Upper lobe of left lung (tissue), 4 donors: Measurements from ENCODE around the gene UNC13C.

Source experiments
- POLR2A ChIP-seq, 4 donors: fragments of 450-650 bp; IDR thresholded peaks; one replicate each; pipeline ENCODE4 v1.5.1; 2016 to 2017; ENCODE audit warnings: antibody characterized with exemption in 4 of 4, mild to moderate bottlenecking in 2 of 4
- POLR2AphosphoS5 ChIP-seq, 2 donors: sonication (generic); formaldehyde crosslinking; IDR thresholded peaks; one replicate each; pipeline ENCODE4 v1.5.1; 2017; ENCODE audit warnings: antibody characterized with exemption in 2 of 2
- TF ChIP-seq, protein P1 (sequence below), 6 experiments: fragments of 450-650 bp in 4 of 6; fragments of 200-600 bp in 2 of 6; sonication (generic) in 2 of 6; IDR thresholded peaks; one replicate each; pipeline ENCODE4 v1.5.1; 2016 to 2019; ENCODE audit warnings: antibody characterized with exemption in 6 of 6

DNA sequence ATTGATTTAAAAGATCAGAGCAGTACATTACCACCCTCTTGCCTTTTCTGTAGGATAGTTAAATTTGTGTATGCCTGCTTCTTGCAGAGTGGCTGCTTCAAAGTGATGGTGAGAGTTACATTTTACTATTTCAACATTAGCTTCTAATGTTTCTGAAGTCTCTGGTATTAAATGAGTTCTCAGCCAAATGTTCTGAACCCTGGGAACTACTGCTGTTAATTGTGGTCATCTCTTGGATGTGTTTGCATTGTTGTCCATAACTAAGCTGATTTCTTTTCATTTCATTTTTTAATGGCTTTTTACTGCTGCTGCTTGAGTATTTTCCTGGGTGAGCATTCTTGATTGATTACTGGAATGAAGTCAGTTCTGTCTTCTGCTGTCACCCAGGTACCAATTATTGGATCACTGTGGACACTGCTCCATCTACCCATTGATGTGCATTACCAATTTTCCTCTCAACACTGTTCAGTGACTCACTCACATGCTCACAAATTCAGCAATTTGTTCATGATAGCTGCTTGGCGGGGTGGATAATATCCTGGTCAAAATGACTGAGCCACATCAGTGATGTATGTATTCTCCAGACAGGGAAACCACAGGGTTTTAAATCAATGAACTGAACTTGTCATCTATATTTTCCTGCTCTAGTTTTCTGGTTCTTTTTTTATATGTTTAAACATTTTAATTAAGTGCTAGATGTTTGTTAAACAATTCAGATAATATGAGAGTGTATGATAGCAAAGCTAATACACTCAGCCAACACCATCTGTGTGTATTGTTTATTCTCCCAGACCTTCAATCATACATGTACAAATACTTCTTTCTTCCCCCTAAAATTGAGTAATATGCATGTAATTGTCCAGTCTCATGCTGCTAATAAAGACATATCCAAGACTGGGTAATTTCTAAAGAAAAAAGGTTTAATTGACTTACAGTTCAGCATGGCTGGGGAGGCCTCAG, 630.9 kb downstream of the UNC13C start:
- TF ChIP-seq, protein P1, sequence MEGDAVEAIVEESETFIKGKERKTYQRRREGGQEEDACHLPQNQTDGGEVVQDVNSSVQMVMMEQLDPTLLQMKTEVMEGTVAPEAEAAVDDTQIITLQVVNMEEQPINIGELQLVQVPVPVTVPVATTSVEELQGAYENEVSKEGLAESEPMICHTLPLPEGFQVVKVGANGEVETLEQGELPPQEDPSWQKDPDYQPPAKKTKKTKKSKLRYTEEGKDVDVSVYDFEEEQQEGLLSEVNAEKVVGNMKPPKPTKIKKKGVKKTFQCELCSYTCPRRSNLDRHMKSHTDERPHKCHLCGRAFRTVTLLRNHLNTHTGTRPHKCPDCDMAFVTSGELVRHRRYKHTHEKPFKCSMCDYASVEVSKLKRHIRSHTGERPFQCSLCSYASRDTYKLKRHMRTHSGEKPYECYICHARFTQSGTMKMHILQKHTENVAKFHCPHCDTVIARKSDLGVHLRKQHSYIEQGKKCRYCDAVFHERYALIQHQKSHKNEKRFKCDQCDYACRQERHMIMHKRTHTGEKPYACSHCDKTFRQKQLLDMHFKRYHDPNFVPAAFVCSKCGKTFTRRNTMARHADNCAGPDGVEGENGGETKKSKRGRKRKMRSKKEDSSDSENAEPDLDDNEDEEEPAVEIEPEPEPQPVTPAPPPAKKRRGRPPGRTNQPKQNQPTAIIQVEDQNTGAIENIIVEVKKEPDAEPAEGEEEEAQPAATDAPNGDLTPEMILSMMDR (IDR thresholded peaks at IDR 0.05), result no peak
- no peak for TF ChIP-seq POLR2A (IDR thresholded peaks at IDR 0.05)
- no peak for TF ChIP-seq POLR2AphosphoS5 (IDR thresholded peaks at IDR 0.05)
